ENCODE results near the gene PCNX4. TPM values are rescaled to one million over a fixed set of nuclear protein-coding genes. Genes with fewer than 3 reads are reported as not detected.

PCNX4 gene
- total and polyA plus RNA-seq, 8 donors, result 9.5 to 24.0 (median 16.1) TPM

- ATAC-seq (no peak), FAIRE-seq (no peak), DNase-seq (no peak)
- 87 to 95% methylated on average over 3 of the region's 3 CpGs for WGBS, 2 donors
- no peak overlapping the region for H3K27ac ChIP-seq
- intact Hi-C loops (cut with DNase I), result no loop called here
- H3K9me3 ChIP-seq, result no peaks in the 10 kb centered on the region
- H3K4me1 ChIP-seq, result no peaks in the 10 kb centered on the region
- H3K4me3 ChIP-seq, result no peak overlapping the region
- H3K27me3 ChIP-seq, result no peaks in the 10 kb centered on the region
- no peak for TF ChIP-seq CTCF (IDR thresholded peaks at IDR 0.05)
- no peaks in the 10 kb centered on the region for H3K36me3 ChIP-seq
Measured at GRCh38 chr14:60087668-60088067, 4.1 kb upstream of the PCNX4 start.

- Histone ChIP-seq H3K4me3 (no peak overlapping the region), H3K36me3 (no peaks in the 10 kb centered on the region), H3K4me1 (peaks cover 0 to 8% (median 7%) of the 10 kb centered on the region in 3 donors), H3K27ac (no peak overlapping the region), H3K27me3 (no peaks in the 10 kb centered on the region), H3K9me3 (no peaks in the 10 kb centered on the region)
- DNase-seq (no peak), FAIRE-seq (no peak), ATAC-seq (no peak)
- intact Hi-C loops (cut with DNase I), result no loop called here
- no peak for TF ChIP-seq CTCF (IDR thresholded peaks at IDR 0.05)
- WGBS, 2 donors, result 43 to 61% methylated on average over 4 of the region's 4 CpGs
Measured at GRCh38 chr14:60089221-60089620, 2.5 kb upstream of the PCNX4 start.

GRCh38 chr14:60090864-60091519 is 731 bp upstream of the PCNX4 start:
- Histone ChIP-seq H3K27me3 (no peaks in the 10 kb centered on the region), H3K9me3 (no peaks in the 10 kb centered on the region), H3K36me3 (no peaks in the 10 kb centered on the region), H3K4me3 (peak overlapping the region; percentile 55 to 67 (median 64)), H3K4me1 (peaks cover 0 to 11% (median 7%) of the 10 kb centered on the region in 3 donors), H3K27ac (peak overlapping the region; percentile 93 to 99 (median 98))
- no peak for TF ChIP-seq CTCF (IDR thresholded peaks at IDR 0.05)
- peak in 4 of 6 donors; percentile 31 to 66 (median 42) for DNase-seq
- intact Hi-C loops (cut with DNase I), result loop anchor here in 1 of 3 donors (10.0 kb wide), 1 partner anchor 64 kb away; no protein-coding TSS in a partner anchor
- no peak for FAIRE-seq
- 8% methylated on average over 16 of the region's 16 CpGs for whole genome bisulfite sequencing, 2 donors
- peak; percentile 22 to 43 (median 33) for ATAC-seq

GRCh38 chr14:60092526-60092920 is 800 bp downstream of the PCNX4 start:
- intact Hi-C loops (cut with DNase I), result loop anchor here in 1 of 3 donors (10.0 kb wide), 1 partner anchor 62 kb away; no protein-coding TSS in a partner anchor
- H3K36me3 ChIP-seq, result no peaks in the 10 kb centered on the region
- 0% methylated on average over 14 of the region's 14 CpGs for WGBS, 2 donors
- peak overlapping the region; percentile 93 to 99 (median 98) for H3K27ac ChIP-seq
- no peak for TF ChIP-seq CTCF (IDR thresholded peaks at IDR 0.05)
- no peaks in the 10 kb centered on the region for H3K27me3 ChIP-seq
- H3K4me1 ChIP-seq, result peaks cover 0 to 11% (median 7%) of the 10 kb centered on the region in 3 donors
- peak in 1 of 6 donors; percentile 14 for DNase-seq
- ATAC-seq, result peak in 3 of 4 donors; percentile 6 to 22 (median 13)
- FAIRE-seq, result no peak
- peak overlapping the region; percentile 55 to 67 (median 64) for H3K4me3 ChIP-seq
- H3K9me3 ChIP-seq, result no peaks in the 10 kb centered on the region

- no peaks in the 10 kb centered on the region for H3K9me3 ChIP-seq
- H3K4me3 ChIP-seq, result peak overlapping the region; percentile 55 to 67 (median 64)
- TF ChIP-seq CTCF (IDR thresholded peaks at IDR 0.05), result no peak
- ATAC-seq (no peak), FAIRE-seq (no peak), DNase-seq (no peak)
- intact Hi-C loops (cut with DNase I), result loop anchor here in 1 of 3 donors (10.0 kb wide), 1 partner anchor 62 kb away; no protein-coding TSS in a partner anchor
- H3K4me1 ChIP-seq, result peaks cover 0 to 11% (median 7%) of the 10 kb centered on the region in 3 donors
- 11 to 17% methylated on average over 3 of the region's 3 CpGs for WGBS, 2 donors
- H3K36me3 ChIP-seq, result peaks cover 0 to 1% (median 0%) of the 10 kb centered on the region in 3 donors
- no peaks in the 10 kb centered on the region for H3K27me3 ChIP-seq
- H3K27ac ChIP-seq, result peak overlapping the region in 3 of 4 donors; percentile 97 to 99 (median 98)
Measured at GRCh38 chr14:60093080-60093479, 1.4 kb downstream of the PCNX4 start.
